A549 treated with AZD9567 at 1 μM for 4 hours (cell line): ENCODE measurements around the gene DLGAP4. TPM values are rescaled to one million over a fixed set of nuclear protein-coding genes. Genes with fewer than 3 reads are reported as not detected.

Source experiments
- total RNA-seq: library from RNA; stranded (reverse); fragments of 200-300 nt; extraction: Qiagen RNA extraction; gene quantifications from 5 replicates; pipeline ENCODE4 v1.2.3, GENCODE V29; 2022; ENCODE audit not compliant: insufficient read depth

The DLGAP4 gene, protein sequence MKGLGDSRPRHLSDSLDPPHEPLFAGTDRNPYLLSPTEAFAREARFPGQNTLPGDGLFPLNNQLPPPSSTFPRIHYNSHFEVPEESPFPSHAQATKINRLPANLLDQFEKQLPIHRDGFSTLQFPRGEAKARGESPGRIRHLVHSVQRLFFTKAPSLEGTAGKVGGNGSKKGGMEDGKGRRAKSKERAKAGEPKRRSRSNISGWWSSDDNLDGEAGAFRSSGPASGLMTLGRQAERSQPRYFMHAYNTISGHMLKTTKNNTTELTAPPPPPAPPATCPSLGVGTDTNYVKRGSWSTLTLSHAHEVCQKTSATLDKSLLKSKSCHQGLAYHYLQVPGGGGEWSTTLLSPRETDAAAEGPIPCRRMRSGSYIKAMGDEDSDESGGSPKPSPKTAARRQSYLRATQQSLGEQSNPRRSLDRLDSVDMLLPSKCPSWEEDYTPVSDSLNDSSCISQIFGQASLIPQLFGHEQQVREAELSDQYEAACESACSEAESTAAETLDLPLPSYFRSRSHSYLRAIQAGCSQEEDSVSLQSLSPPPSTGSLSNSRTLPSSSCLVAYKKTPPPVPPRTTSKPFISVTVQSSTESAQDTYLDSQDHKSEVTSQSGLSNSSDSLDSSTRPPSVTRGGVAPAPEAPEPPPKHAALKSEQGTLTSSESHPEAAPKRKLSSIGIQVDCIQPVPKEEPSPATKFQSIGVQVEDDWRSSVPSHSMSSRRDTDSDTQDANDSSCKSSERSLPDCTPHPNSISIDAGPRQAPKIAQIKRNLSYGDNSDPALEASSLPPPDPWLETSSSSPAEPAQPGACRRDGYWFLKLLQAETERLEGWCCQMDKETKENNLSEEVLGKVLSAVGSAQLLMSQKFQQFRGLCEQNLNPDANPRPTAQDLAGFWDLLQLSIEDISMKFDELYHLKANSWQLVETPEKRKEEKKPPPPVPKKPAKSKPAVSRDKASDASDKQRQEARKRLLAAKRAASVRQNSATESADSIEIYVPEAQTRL
- 46.5 to 56.5 TPM (median 55.0 TPM) in 5 replicates for total RNA-seq

DNA sequence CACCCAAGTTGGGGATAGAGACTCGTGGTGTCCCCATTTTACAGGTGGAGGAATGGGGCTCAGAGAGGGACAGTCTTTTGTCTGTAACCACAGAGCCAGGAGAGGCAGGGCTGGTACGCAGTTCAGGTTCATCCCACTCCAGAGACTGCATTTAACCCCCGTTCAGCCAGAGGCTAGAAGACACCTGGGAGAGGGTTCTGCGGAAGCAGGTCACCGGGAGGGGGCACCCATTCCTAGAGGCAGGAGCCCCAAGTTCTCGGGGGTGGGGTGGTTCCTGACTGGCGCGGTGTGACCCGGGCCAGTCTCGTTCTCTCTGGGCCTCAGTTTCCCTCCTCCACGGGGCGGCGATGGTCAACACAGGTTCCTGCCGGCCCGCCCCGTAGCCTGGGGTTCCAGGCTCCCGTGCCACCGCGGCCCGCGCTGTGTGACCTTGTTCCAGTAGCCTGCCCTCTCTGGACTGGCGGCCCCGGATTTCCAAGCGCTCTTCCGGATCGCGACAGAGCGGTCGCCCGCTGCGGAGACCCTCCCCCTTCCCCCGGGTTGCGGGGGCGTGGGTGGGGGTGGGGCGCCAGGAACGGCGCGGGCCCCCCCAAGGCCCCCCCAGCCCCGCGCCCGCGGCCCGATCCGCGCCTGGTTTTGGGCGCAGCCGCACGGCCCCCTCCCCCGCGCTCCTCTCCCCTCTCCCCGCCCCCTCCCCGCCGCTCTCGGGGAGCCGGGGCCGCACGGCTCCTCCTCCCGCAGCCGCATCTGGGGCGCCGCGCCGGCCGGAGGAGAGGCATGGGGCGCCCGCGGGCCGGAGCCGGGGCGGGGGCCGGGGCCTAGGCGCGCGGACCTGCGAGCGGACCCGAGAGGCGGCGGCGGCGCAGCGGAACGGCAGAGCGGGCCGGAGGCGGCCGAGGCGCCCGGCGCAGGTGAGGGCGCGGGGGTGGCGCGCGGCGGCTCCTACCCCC is at the start of gene DLGAP4:
DLGAP4 (plus strand) TSS at position 738 of the 950 bp plus-strand sequence. CDS start 125,379 bp downstream, outside the sequence.

DNA sequence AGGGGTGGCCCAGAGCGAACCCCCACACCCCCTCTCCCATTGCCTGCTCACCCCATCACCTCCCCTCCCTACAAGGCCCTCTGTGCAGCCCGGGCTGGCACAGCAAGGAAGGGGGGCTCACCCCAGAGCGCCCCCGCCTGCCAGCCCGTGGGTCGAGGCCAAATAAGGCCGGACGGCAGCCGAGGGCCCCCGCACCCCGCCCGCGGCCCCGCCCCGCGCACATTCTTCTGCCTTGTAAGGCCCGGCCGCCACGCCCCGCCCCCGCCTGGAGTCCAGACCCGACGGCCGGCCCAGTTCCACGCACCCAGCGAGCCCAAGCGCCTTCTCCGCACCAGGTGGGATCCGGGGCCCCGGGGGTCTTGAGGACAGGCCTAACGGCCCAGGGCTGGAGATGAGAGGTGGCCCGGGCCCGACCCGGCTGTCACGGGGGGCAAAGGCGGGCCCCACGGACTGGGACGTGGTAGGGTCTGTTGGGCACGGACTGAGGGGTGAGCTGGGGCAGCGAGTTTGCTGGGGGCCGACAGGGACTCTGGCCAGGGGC is 235.2 kb downstream of the DLGAP4 start, which contains the start of gene MYL9:
MYL9 (plus strand) TSS at position 293 of the 541 bp plus-strand sequence. CDS start 3,366 bp downstream, outside the sequence.

DNA sequence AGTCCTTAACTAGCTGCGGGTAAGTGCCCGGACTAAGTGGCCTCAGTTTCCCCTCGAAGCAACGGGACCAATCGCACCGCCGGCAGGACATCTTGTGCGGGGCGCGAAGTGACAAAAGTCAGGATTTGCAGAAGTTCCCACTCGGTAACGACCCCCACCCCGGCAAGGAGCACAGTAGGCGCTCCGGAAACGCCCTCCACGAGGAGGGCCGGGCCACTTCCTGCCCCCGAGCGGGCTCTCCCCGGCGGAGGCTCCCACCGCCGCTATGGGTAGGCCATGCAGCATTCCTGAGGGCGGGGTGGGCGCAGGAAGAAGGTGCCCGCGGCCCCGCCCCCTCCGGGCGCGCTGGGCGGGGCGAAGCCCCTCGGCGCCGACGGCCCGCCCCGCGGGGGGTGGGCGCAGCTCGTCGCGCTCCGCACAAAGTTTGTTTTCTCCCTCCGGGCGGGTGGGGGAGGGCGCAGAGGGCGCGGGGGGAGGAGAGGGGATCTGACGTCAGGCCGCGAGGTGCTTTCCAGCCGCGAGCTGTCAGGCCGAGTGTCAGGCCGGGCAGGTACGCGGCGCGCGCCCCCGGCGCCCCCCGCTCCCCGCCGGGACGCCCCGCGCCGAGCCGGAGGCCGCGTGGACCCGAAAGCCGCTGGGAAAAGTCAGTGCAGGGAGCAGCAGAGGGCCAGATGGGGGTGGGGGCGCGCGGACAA is 267.1 kb downstream of the DLGAP4 start, which contains the start of gene TGIF2:
TGIF2 (plus strand) TSS at position 495 of the 695 bp plus-strand sequence. CDS start 5,178 bp downstream, outside the sequence.

Other genes starting within 250 kb of the DLGAP4 start
- 52.9 to 66.8 TPM (median 63.4 TPM) in 5 replicates for gene EPB41L1, start 151.6 kb upstream of the DLGAP4 start, total RNA-seq
- gene AAR2, start 69.9 kb upstream of the DLGAP4 start, total RNA-seq = 40.8 to 46.1 TPM (median 41.7 TPM) in 5 replicates
- gene MYL9, start 235.2 kb downstream of the DLGAP4 start, total RNA-seq = 15.0 to 23.9 TPM (median 18.4 TPM) in 5 replicates